Endodermal cell (in vitro differentiated cells): ENCODE measurements around the gene PPP1R12A. TPM values are rescaled to one million over a fixed set of nuclear protein-coding genes. Genes with fewer than 3 reads are reported as not detected.
A peak's percentile ranks its signal among the peaks of the same experiment; 100 is the strongest.
"Not testable (repeated sequence)": the region's sequence is repeated elsewhere in the genome, so short reads cannot be mapped to it uniquely, and the experiment has no call there.

ENCODE experiments used
- DNase-seq: peaks from one replicate; pipeline ENCODE4 v3.0.0-alpha.2; 2017
- H3K27ac ChIP-seq: 2 replicates; pipeline ENCODE4 v1.5.1; 2013; ENCODE audit warnings: mild to moderate bottlenecking, low read depth, low read length, moderate library complexity
- H3K27me3 ChIP-seq: 2 replicates; pipeline ENCODE4 v1.6.1; 2013; ENCODE audit warnings: mild to moderate bottlenecking, low read length, moderate library complexity; ENCODE audit not compliant: insufficient read depth, control insufficient read depth, poor library complexity, severe bottlenecking
- H3K36me3 ChIP-seq: 2 replicates; pipeline ENCODE4 v1.7.0; 2013; ENCODE audit warnings: mild to moderate bottlenecking, low read length, moderate library complexity; ENCODE audit not compliant: control insufficient read depth, insufficient read depth
- H3K4me1 ChIP-seq: one replicate; pipeline ENCODE4 v1.7.0; 2013; ENCODE audit warnings: low read length; ENCODE audit not compliant: control insufficient read depth, insufficient read depth
- H3K4me3 ChIP-seq: 2 replicates; pipeline ENCODE4 v1.5.1; 2013; ENCODE audit warnings: mild to moderate bottlenecking, low read length, moderate library complexity
- H3K9ac ChIP-seq: 2 replicates; pipeline ENCODE4 v1.6.1; 2013; ENCODE audit warnings: mild to moderate bottlenecking, low read length, moderate library complexity; ENCODE audit not compliant: poor library complexity, severe bottlenecking; ENCODE audit errors: extremely low read depth
- H3K9me3 ChIP-seq: 2 replicates; pipeline ENCODE4 v1.6.1; 2013; ENCODE audit warnings: mild to moderate bottlenecking, low read length, moderate library complexity; ENCODE audit not compliant: control insufficient read depth
- H3K27ac Mint-ChIP-seq: 2 replicates; pipeline ENCODE4 v1.8.0; 2020; ENCODE audit warnings: mixed read lengths
- H3K27me3 Mint-ChIP-seq: 2 replicates; pipeline ENCODE4 v1.8.0; 2021; ENCODE audit warnings: mild to moderate bottlenecking, mixed read lengths; ENCODE audit not compliant: insufficient read depth
- H3K36me3 Mint-ChIP-seq: 2 replicates; pipeline ENCODE4 v1.8.0; 2020; ENCODE audit warnings: low read depth, mixed read lengths
- H3K4me1 Mint-ChIP-seq: 2 replicates; pipeline ENCODE4 v1.8.0; 2020; ENCODE audit warnings: mixed read lengths
- H3K4me3 Mint-ChIP-seq: 2 replicates; pipeline ENCODE4 v1.8.0; 2020; ENCODE audit warnings: mild to moderate bottlenecking, moderate library complexity, mixed read lengths
- H3K9me3 Mint-ChIP-seq: 2 replicates; pipeline ENCODE4 v1.8.0; 2020; ENCODE audit warnings: mild to moderate bottlenecking, mixed read lengths
- CTCF ChIP-seq: fragments of 200-600 bp; sonication (generic); conservative IDR thresholded peaks from 2 replicates; pipeline ENCODE4 v1.5.0; 2021; ENCODE audit warnings: antibody characterized with exemption, mild to moderate bottlenecking
- WGBS, 2 experiments: methylation state at CpG; one replicate each; pipeline versions ENCODE4 v1.1.5 to v1.1.7; 2013; ENCODE audit warnings: missing lambda C conversion rate in 2 of 2, mixed read lengths in 1 of 2; ENCODE audit not compliant: insufficient coverage in 1 of 2, insufficient read length in 1 of 2; 5-methylcytosine and 5-hydroxymethylcytosine counted together
- total RNA-seq, 2 donors: library from RNA; stranded (reverse); fragmentation: NEBNext Ultra II Directional in 1 of 2; extraction: Animal tissue kit (Norgen Biotek cat#: 25700) in 1 of 2; gene quantifications; 2 replicates in 1 of 2; 3 replicates in 1 of 2; pipeline ENCODE4 v1.2.1, GENCODE V29; 2021

PPP1R12A gene
- total RNA-seq, 2 donors from 2014 or later = 80.0 to 94.7 TPM

GRCh38 chr12:79884401-79885006 is 50.4 kb downstream of the PPP1R12A start:
- Mint-ChIP-seq H3K9me3 (no peaks in the 10 kb centered on the region), H3K4me1 (peaks cover 45% of the 10 kb centered on the region), H3K36me3 (no peaks in the 10 kb centered on the region), H3K27me3 (no peaks in the 10 kb centered on the region), H3K27ac (no peak overlapping the region), H3K4me3 (no peak overlapping the region)
- TF ChIP-seq CTCF = no peak
- 83 to 91% methylated on average over 2 of the region's 3 CpGs for WGBS, 2 experiments
- Histone ChIP-seq H3K9ac (no peak overlapping the region), H3K27me3 (no peaks in the 10 kb centered on the region), H3K27ac (no peak overlapping the region), H3K9me3 (peaks cover 7% of the 10 kb centered on the region), H3K4me3 (no peak overlapping the region), H3K4me1 (peaks cover 3% of the 10 kb centered on the region), H3K36me3 (peaks cover 7% of the 10 kb centered on the region)
- DNase-seq = no peak

GRCh38 chr12:79883216-79883615 is 51.7 kb downstream of the PPP1R12A start:
- no peak overlapping the region for H3K4me3 ChIP-seq
- Mint-ChIP-seq H3K36me3 (peaks cover under 1% of the 10 kb centered on the region), H3K9me3 (no peaks in the 10 kb centered on the region), H3K4me1 (peaks cover 38% of the 10 kb centered on the region), H3K4me3 (no peak overlapping the region), H3K27me3 (no peaks in the 10 kb centered on the region), H3K27ac (no peak overlapping the region)
- H3K27ac ChIP-seq = no peak overlapping the region
- no peak for TF ChIP-seq CTCF
- H3K9me3 ChIP-seq = peaks cover 7% of the 10 kb centered on the region
- H3K36me3 ChIP-seq = peaks cover 7% of the 10 kb centered on the region
- no peak for DNase-seq
- no peak overlapping the region for H3K9ac ChIP-seq
- H3K4me1 ChIP-seq = peaks cover 3% of the 10 kb centered on the region
- H3K27me3 ChIP-seq = no peaks in the 10 kb centered on the region
- 100% methylated on average over 1 of the region's 1 CpG; no CpG with 5 or more reads in 1 of the 2 experiments for WGBS, 2 experiments

GRCh38 chr12:79881351-79881750 is 53.5 kb downstream of the PPP1R12A start:
- Histone ChIP-seq H3K4me1 (peaks cover 3% of the 10 kb centered on the region), H3K9me3 (peaks cover 6% of the 10 kb centered on the region), H3K27ac (no peak overlapping the region), H3K36me3 (peaks cover 11% of the 10 kb centered on the region), H3K9ac (no peak overlapping the region), H3K27me3 (no peaks in the 10 kb centered on the region), H3K4me3 (no peak overlapping the region)
- peaks cover 36% of the 10 kb centered on the region for H3K4me1 Mint-ChIP-seq
- H3K4me3 Mint-ChIP-seq = no peak overlapping the region
- H3K36me3 Mint-ChIP-seq = peaks cover 9% of the 10 kb centered on the region
- no peak for DNase-seq
- H3K27me3 Mint-ChIP-seq = no peaks in the 10 kb centered on the region
- H3K27ac Mint-ChIP-seq = peak overlapping the region; percentile 26
- no peak for TF ChIP-seq CTCF
- WGBS, 2 experiments = 96 to 100% methylated on average over 2 of the region's 2 CpGs
- no peaks in the 10 kb centered on the region for H3K9me3 Mint-ChIP-seq

- WGBS, 2 experiments = 100% methylated on average over 4 of the region's 4 CpGs; no CpG with 5 or more reads in 1 of the 2 experiments
- H3K4me3 Mint-ChIP-seq, H3K27me3 ChIP-seq, H3K36me3 ChIP-seq, H3K9me3 Mint-ChIP-seq, H3K27ac ChIP-seq, DNase-seq, H3K4me1 ChIP-seq, H3K27me3 Mint-ChIP-seq, H3K9me3 ChIP-seq, H3K36me3 Mint-ChIP-seq, H3K4me3 ChIP-seq, H3K9ac ChIP-seq: not testable (repeated sequence)
- peak overlapping the region; percentile 72 for H3K27ac Mint-ChIP-seq
- peaks cover 43% of the 10 kb centered on the region for H3K4me1 Mint-ChIP-seq
These were observed 56.4 kb downstream of the PPP1R12A start for GRCh38 chr12:79878506-79878905.
